Measurements from ENCODE around the gene TAF4.
"Not testable (repeated sequence)": the region's sequence is repeated elsewhere in the genome, so short reads cannot be mapped to it uniquely, and the experiment has no call there.

TAF4 gene

DNA sequence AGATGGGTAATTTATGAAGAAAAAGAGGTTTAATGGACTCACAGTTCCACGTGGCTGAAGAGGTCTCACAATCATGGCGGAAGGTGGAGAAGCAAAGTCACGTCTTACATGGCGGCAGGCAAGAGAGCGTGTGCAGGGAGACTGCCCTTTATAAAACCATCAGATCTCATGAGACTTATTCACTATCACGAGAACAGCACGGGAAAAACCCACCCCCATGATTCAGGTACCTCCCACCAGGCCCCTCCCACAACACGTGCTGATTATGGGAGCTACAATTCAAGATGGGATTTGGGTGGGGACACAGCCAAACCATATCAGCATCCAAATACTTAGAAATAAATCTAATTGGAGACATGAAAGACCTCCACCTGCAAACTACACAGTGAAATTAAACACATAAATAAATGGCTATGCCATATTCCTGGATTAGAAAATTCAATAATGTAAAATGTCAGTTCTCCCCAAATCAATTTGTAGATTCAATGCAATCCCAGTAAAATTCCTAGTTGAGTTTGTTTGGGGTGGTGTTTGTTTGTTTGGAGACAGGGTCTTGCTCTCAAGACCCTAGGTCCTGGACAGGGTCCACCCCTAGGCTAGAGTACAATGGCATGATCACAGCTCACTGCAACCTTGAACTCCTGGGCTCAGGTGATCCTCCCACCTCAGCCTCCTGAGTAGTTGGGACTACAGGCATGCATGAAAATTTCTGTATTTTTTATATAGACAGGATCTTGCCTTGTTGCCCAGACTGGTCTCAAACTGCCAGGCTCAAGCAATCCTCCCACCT, 101.6 kb downstream of the TAF4 start:
- DNase-seq (ENCODE audit: low read depth, low spot score) = no peak

DNA sequence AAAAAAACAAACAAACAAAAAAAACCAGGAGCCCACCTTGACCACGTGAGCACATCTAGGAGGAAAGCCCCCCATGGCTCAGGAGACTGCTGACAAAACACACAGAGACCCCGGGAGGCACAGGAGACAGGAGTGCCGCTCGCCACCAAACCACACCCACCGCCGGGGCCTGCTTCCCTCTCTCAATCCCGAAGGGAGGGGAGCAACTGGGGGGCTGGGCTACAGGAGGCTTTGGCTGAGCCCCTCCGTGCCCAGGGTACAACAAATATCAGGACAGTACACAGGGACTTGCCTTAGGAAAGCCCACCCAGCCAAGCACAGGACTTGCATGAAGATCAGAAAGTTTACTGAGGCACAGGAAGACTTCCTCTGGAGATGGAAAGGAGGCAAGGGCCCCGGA, 102.5 kb downstream of the TAF4 start:
- no peak for DNase-seq (ENCODE audit: low read depth, low spot score)

DNA sequence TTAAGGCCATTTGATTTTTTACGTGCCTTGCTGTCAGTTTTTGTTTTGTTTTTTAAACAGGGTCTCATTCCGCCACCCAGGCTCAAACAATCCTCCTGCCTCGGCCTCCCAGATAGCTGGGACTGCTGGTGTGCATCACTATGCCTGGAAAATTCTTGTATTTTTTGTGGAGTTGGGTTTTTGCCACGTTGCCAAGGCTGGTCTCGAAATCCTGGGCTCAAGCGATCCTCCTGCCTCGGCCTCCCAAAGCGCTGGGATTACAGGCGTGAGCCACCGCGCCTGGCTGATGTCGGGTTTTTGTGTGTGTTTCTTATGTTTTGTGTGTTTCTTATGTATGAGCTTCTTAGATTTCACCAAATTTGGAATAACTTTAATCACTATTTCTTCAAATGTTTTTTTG, 104.8 kb downstream of the TAF4 start:
- DNase-seq (ENCODE audit: low read depth, low spot score) = no peak

DNA sequence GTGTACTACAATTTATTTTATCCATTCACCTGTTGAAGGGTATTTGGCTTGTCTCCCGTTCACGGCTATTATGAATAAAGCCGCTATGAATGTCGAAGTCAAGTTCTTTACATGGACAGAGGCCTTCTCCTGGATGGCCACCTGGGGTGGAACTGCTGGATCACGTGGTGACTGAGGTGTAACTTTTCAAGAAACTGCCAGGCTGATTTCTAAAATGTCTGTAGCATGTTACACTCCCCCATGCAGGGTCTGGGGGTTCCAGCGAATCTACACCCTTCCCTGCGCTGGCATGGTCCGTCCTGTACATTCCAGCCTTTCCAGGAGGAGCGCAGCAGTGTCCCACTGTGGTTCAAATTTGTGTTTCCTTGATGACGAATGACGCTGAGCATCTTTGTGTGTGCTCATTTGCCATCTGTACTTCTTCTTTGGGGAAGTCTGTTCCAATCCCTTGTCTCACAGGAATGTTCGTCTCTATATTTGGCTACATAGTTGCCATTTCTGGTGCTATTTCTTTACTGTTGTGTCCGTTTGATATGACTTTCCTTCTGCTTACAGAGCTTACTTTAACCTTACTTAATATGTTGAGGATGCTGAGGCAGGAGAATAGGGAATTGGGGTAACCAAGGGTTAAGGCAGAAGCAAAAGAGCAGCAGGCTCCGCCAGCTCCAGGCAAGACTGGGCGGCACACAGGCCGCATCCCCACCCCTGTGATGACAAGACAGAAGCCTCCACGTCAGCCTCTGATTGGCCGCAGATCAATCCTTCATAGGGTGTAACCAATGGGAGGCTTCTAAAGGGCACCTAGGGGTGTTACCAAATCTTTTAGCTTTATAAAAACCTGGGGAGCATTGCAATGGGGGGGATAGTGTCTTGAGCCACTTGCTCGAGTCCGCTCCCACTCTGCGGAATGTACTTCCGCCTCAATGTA, 106.6 kb downstream of the TAF4 start:
- no peak for DNase-seq (ENCODE audit: low read depth, low spot score)

DNA sequence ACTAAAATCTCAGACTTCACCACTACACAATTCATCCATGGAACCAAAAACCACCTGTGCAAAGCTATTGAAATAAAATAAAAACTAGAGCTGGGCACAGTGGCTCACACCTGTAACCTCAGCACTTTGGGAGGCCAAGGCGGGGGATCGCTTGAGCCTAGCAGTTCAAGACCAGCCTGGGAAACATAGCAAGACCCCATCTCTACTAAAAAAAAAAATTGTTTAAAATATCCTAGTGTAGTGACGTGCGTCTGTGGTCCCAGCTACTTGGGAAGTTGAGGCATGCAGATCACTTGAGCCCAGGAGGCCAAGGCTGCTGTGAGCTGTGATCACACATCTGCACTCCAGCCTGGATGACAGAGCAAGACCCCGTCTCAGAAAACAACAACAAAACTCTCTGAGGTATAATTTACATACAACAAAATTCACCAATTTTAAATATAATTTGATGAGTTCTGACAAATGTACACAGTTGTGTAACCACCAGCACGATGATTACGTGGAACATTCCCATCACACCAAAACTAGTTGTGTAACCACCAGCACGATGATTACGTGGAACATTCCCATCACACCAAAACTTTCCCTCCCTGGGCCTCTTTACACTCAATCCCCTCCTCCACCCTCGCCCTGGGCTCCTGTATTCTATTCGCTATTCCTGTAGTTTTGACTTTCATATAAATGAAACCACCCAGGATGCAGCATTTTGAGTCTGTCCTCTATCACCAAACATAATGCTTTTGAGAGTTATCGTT, 107.5 kb downstream of the TAF4 start:
- no peak for DNase-seq (ENCODE audit: low read depth, low spot score)

DNA sequence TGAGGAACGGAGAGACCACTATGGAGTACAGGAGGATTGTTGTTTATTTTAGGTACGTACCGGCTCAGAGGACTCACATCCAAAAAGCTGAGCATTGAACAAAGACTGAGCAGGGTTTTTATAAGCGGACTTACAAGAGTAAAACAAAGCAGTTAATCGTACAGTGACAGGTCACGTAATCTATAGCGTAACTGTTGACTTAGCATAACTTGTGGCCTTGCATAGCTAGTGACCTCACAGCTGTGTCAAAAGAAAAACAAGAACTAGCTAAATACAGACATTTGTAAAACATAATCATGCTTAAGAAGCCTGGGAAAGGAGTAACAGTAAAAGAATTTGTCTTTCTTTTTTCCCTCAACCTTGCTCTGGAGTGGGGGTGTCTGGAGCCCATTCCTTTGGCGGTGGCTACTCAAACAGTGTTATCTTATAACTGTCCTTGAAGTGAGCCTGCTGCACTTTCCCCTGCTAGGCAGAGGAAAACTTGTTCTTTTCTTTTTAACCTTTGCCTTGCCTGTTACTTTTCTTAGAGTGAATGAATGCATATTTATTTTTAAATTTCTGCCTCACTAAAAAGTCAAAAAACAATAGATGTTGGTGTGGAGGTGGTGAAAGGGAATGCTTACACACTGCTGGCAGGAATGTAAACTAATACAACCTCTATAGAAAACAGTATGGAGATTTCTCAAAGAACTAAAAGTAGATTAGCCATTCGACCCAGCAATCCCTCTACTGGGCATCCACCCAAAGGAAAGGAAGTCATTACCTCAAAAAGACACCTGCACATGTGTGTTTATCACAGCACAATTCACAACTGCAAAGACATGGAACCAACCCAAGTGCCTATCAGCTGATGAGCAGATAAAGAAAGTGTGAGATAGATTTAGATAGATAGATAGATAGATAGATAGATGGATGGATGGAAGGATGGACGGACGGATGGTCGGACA, 109.0 kb downstream of the TAF4 start:
- DNase-seq (ENCODE audit: low read depth, low spot score) = peak; percentile 37

DNA sequence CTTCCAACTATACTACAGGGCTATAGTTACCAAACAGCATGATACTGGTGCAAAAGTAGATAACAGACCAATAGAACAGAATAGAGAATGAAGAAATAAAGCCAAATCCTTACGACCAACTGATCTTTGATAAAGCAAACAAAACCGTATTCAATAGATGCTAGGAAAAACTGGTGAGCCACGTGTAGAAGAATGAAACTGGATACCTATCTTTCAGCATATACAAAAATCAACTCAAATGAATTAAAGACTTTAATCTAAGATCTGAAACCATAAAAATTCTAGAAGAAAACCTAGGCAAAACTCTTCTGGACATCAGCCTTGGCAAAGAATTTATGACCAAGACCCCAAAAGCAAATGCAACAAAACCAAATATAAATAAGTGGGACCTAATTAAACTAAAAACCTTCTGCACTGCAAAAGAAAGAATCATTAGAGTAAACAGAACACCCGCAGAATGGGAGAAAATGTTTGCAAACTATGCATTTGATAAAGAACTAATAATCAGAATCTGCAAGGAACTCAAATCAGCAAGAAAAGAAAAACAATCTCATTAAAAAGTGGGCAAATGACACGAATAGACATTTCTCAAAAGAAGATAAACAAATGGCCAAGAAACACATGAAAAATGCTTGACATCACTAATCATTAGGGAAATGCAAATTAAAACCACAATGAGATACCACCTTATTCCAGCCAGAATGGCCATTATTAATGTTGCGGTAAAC, 109.8 kb downstream of the TAF4 start:
- DNase-seq (ENCODE audit: low read depth, low spot score) = no peak

DNA sequence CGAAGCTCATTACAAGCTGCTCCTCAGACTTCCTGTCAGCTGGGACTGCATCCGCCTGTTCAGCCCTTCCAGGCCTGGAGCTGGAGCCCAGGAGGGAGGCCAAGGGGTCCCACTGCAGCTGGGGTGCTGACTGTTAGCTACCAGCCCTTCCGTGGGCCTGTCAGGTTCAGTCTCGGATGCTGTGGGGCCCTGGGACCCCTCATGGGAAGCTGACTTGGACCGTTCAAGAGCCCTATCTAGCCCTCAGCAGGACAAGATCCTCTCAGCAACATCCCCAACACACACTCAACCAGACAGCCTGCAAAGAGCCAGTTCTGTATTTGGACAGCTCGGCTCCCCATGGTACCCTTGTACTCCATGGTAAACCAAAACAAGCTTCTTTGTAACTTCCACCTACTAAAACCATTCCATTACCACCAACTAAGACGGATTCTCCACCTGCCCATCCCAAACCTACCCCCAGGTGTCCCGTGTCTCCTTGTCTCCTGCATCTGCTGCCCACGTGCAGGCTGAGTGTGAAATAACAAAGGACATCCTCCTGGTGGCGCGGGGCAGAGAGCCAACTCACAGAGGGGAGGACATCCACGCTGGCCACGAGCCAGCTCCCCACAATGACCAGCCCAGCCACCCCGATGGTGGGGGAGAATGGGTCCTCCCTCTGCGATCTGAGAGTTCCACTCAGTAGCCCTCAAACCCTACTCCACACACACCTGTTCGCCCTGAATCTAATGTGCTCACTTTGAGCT, 111.2 kb downstream of the TAF4 start:
- no peak for DNase-seq (ENCODE audit: low read depth, low spot score)

DNA sequence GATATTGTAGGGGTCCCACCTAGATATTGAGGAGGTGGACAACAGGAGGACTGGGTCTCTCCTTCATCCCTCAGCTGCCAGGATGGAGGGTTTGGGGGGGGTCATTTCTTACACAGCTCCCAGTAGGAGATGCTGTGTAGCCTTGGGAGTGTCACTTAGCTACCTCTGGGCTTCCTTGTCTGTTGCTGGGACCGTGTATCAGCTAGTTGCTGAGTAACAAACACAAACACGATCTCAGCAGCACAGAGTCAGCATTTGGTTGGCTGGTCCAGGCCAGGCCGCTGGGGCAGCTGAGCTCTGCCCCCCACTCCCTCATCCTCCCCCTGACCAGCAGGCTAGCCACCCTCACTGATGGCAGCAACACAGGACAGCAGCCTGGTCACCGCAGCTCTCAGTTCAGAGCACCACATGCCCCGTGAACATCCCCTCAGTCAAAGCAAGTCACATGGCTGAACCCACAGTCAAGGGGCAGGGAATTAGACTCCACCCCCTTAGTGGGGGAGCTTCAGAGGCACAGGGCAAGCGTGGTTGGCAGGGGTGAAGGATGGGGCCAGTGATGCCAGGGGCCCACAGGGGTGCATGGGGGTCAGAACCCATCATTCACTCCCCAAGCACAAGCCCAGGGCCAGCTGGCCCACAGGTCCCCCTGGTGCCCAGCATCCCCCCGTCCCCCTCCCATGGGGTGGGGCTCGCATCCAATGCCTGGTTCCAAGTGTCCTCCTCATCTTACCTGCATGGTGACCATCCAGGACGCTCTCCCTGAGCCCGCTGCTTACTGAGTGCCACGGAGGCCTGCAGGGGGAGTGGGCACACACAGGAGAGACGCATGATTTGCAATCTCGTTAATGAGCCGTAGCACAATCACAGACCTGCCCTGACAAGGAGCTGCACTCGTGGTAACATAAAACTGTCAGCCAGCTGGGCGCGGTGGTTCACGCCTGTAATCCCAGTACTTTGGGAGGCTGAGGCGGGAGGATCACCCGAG, 112.4 kb downstream of the TAF4 start:
- no peak for DNase-seq (ENCODE audit: low read depth, low spot score)

DNA sequence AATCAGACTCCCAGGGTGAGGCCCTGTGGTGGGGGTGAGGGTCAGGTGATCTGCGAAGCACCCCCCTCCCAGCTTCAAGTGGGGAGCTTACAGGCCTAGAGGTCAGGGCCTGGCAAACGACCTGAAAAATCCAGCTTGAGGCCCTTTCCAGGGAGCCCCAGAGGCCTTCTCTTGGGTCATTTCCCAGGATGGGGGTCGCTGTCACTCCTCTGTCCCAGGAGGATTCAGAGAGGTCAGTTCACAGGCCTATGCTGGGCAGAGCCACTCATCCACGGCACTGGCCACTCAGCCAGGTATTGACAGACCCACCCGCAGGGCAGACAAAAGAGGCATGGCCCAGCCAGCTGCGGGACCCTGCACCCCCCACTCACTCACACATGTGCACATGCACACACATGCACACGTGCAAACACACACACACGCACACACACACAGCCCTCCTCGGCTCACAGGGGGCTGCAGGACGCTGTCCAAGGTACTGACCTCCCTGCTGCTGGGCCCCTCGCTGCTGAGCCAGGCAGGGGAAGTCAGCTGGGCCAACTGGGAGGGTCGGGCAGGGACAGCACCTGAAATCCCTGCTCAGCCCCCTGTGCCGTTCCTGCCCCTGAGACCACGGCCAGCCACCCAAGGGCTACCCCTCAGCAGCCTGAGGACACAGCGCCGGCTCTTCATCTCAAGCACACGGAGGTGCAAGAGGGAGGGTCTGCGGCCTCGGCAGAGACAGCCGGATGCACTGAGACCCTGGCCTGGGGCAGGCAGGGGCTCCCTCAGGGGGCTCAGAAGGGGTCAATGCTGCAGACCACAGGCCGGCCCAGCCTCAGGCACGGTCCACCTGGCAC, 113.8 kb downstream of the TAF4 start:
- peak; percentile 74 for DNase-seq (ENCODE audit: low read depth, low spot score)

DNA sequence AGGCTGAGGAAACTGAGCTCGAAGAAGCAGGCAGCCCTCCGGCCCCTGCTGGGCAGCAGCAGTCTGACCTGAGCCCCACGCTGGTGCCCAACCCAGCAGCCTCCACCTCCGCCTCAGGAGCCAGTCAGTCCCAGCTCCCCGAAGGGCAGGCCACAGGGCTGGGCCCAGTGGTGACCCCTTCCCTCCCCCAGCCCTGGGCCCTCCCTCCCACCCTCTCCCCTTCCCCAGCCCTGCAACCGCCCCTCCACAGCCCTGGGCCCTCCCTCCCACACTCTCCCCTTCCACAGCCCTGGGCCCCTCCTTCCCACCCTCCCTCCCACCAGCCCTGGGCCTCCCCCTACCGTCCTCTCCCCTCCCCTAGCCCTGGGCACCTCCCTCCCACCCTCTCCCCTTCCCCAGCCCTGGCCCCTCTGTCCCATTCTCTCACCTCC, 115.0 kb downstream of the TAF4 start:
- no peak for DNase-seq (ENCODE audit: low read depth, low spot score)

DNA sequence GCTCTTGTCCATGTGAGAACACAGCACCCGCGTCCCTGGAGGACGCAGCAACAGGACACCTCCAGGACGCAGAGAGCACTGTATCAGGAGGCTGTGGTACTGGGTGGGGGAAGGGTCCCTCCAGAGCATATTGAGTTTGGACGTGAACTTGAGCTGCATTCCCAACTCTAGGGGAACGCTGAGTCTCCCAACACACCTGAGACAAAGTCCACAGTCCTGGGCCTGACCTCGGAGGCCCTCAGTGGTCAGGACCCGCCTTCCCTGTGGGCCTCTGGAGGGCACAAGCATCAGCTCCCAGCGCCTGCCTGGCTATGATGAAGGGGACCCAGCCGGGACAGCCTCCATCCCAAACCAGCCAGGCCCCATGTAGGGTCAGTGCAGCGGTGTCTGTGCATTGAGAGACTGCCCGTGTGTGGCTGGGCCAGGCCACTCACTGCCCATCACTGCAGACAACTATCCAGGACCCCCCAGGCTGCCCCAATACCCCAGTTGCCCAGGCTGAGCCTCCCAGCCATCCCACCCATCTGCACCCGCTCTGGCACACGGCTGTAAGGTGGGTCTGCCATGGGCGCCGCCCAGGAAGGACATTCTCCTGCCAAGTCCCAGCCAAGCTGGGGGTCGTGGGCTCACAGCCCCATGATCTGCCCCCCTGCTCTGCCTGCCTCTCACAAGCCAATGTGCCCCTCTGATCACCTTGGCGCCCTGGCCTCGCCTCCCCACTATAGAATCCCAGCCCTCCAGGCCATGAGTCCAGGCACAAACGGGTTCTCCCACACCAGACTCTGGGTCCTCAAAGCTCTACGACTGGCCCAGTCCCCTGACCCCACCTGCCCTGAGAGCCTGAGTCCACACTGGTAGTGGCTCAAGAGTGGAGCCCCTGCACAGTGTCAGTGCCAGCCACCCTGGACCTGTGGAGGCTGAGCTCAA, 115.7 kb downstream of the TAF4 start:
- no peak for DNase-seq (ENCODE audit: low read depth, low spot score)

DNA sequence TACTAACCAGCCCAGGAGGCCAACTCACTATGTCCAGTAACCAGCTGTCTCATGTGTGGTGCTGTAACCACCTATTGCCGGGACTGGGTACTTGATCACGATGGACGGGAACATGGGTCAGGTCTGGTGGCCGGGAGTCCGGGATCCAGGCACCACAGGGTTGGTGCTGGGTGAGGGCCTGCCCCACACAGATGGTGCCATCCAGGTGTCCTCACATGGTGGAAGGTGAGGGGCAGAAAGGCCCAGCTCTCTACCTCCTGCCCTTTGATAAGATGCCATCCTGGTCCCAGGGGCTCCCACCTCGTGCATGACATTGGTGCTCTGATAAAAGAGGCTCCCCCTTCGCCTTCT, 116.3 kb downstream of the TAF4 start:
- DNase-seq (ENCODE audit: low read depth, low spot score) = no peak

DNA sequence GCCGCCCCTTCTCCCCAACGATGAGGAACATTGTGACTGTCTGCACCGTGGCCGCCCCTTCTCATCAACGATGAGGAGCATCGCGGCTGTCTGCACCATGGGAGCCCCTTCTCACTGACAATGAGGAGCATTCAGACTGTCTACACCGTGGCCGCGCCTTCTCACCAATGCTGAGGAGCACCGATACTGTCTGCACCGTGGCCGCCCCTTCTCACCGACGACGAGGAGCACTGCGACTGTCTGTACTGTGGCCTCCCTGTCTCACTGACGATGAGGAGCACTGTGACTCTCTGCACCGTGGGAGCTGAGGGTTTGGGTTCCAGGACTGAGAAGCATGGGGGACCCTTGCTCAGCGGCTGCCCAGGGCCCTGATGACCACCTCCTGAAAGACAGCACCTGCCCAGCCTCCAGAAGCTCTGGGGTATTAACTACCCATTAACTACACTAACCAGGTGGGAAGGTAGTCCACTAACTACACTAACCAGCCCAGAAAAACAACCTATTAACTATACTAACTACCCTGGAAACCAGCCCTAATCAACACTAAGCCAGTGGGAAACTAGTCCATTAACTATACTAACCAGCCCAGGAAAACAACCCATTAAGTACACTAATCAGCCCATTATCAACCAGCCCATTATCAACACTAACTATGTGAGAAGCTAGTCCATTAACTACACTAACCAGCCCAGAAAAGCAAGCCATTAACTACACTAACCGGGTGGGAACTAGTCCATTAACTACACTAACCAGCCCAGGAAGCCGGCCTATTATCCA, 116.9 kb downstream of the TAF4 start:
- no peak for DNase-seq (ENCODE audit: low read depth, low spot score)

DNA sequence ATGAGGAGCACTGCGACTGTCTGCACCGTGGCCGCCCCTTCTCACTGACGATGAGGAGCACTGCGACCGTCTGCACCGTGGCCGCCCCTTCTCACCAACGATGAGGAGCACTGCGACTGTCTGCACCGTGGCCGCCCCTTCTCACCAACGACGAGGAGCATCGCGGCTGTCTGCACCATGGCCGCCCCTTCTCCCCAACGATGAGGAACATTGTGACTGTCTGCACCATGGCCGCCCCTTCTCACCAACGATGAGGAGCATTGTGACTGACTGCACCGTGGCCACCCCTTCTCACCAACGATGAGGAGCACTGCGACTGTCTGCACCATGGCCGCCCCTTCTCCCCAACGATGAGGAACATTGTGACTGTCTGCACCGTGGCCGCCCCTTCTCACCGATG, 117.6 kb downstream of the TAF4 start:
- DNase-seq (ENCODE audit: low read depth, low spot score) = not testable (repeated sequence)

DNA sequence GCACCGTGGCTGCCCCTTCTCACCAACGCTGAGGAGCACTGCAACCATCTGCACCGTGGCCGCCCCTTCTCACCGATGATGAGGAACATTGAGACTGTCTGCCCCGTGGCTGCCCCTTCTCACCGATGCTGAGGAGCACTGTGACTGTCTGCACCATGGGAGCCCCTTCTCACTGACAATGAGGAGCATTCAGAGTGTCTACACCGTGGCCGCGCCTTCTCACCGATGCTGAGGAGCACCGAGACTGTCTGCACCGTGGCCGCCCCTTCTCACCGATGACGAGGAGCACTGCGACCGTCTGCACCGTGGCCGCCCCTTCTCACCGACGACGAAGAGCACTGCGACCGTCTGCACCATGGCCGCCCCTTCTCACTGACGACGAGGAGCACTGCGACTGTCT, 120.2 kb downstream of the TAF4 start:
- DNase-seq (ENCODE audit: low read depth, low spot score) = not testable (repeated sequence)

Data from astrocyte of the hippocampus (primary cell).